Kidney (tissue), 14 donors: ENCODE results near the gene SLC7A7. TPM values are rescaled to one million over a fixed set of nuclear protein-coding genes. Genes with fewer than 3 reads are reported as not detected.

Source experiments
- DNase-seq, 5 donors: peaks; one replicate each; pipeline ENCODE4 v3.0.0-alpha.2; 2013 to 2020
- FAIRE-seq: peaks from 2 replicates; lab custom pipeline; 2012; peaks lifted over from hg19 to GRCh38; lab: Jason Lieb, UNC
- H3K27ac ChIP-seq, 2 donors: one replicate each; pipeline ENCODE4 v1.7.0; 2013; ENCODE audit warnings: low read depth in 2 of 2, low read length in 2 of 2, inconsistent platforms in 1 of 2
- H3K27me3 ChIP-seq: one replicate; pipeline ENCODE4 v1.7.1; 2013; ENCODE audit warnings: low read length, inconsistent platforms; ENCODE audit not compliant: control insufficient read depth, insufficient read depth
- H3K36me3 ChIP-seq, 3 donors: one replicate each; pipeline versions ENCODE4 v1.7.0 to v1.7.1; 2013; ENCODE audit warnings: low read length in 3 of 3, control low read depth in 1 of 3, inconsistent platforms in 1 of 3; ENCODE audit not compliant: insufficient read depth in 3 of 3, control insufficient read depth in 2 of 3
- H3K4me1 ChIP-seq, 3 donors: one replicate each; pipeline versions ENCODE4 v1.7.0 to v1.7.1; 2013; ENCODE audit warnings: low read length in 3 of 3, inconsistent platforms in 1 of 3, low read depth in 1 of 3; ENCODE audit not compliant: control insufficient read depth in 2 of 3, insufficient read depth in 2 of 3
- H3K4me3 ChIP-seq, 3 donors: one replicate each; pipeline versions ENCODE4 v1.7.0 to v1.8.1; 2013; ENCODE audit warnings: low read length in 3 of 3, control low read depth in 1 of 3, inconsistent platforms in 1 of 3
- H3K9ac ChIP-seq, 3 donors: one replicate each; pipeline versions ENCODE4 v1.7.0 to v1.7.1; 2013; ENCODE audit warnings: low read length in 3 of 3, control low read depth in 1 of 3, inconsistent platforms in 1 of 3
- H3K9me3 ChIP-seq, 3 donors: one replicate each; pipeline versions ENCODE4 v1.7.0 to v1.7.1; 2013; ENCODE audit warnings: low read length in 3 of 3, control low read depth in 1 of 3, inconsistent platforms in 1 of 3; ENCODE audit not compliant: control insufficient read depth in 2 of 3, insufficient read depth in 1 of 3
- CTCF ChIP-seq: IDR thresholded peaks from 3 replicates; pipeline ENCODE4 v1.5.1; 2012; ENCODE audit warnings: mild to moderate bottlenecking, moderate library complexity, borderline replicate concordance; ENCODE audit not compliant: insufficient read depth; ENCODE audit errors: extremely low read depth
- intact Hi-C: fragments of 100-400 bp; cut with DNase I; formaldehyde crosslinking; loops from one replicate; pipeline ENCODE4 v1.11.1; 2022
- polyA plus RNA-seq: library from polyadenylated mRNA; stranded (reverse); fragments of 350-450 nt; fragmentation: Illumina TruSeq; extraction: RNeasy Lipid Tissue Mini Kit (QIAGEN cat#74804); gene quantifications from one replicate; pipeline ENCODE4 v1.2.3, GENCODE V29; 2014; ENCODE audit warnings: low read depth, low replicate concordance; ENCODE audit not compliant: insufficient read depth
- total RNA-seq: library from RNA; stranded (reverse); fragmentation: NEBNext Ultra II Directional; extraction: Animal tissue kit (Norgen Biotek cat#: 25700); gene quantifications from one replicate; pipeline ENCODE4 v1.2.1, GENCODE V29; 2021
- donor health status: control.
- donor health status: control.
- donor health status: control.
- donor health status: control.
- donor health status: control.
- donor health status: DM: yes; HTN: yes; CAD: no.
- donor health status: Normal renal cell carcinoma (clear cell type).

Gene SLC7A7
- total and polyA plus RNA-seq, 2 donors from 2014 or later: 26.6 to 235 TPM

GRCh38 chr14:22772725-22773124 lies 42.5 kb downstream of the SLC7A7 start:
- H3K27ac ChIP-seq: no peak overlapping the region
- H3K36me3 ChIP-seq: peaks cover 34 to 53% (median 41%) of the 10 kb centered on the region in 3 donors
- no peak for TF ChIP-seq CTCF
- H3K9ac ChIP-seq: no peak overlapping the region
- intact Hi-C loops: no loop called here
- no peak overlapping the region for H3K4me3 ChIP-seq
- FAIRE-seq (no peak), DNase-seq (no peak)
- peaks cover 0 to 7% (median 4%) of the 10 kb centered on the region in 3 donors for H3K4me1 ChIP-seq
- H3K27me3 ChIP-seq: no peaks in the 10 kb centered on the region
- no peaks in the 10 kb centered on the region for H3K9me3 ChIP-seq

GRCh38 chr14:22770481-22771187 lies 44.6 kb downstream of the SLC7A7 start:
- Histone ChIP-seq H3K27me3 (no peaks in the 10 kb centered on the region), H3K4me3 (no peak overlapping the region), H3K9me3 (no peaks in the 10 kb centered on the region), H3K9ac (no peak overlapping the region), H3K27ac (no peak overlapping the region), H3K36me3 (peaks cover 34 to 52% (median 39%) of the 10 kb centered on the region in 3 donors), H3K4me1 (peaks cover 0 to 12% (median 8%) of the 10 kb centered on the region in 3 donors)
- FAIRE-seq (no peak), DNase-seq (no peak)
- intact Hi-C loops: no loop called here
- no peak for TF ChIP-seq CTCF

DNA sequence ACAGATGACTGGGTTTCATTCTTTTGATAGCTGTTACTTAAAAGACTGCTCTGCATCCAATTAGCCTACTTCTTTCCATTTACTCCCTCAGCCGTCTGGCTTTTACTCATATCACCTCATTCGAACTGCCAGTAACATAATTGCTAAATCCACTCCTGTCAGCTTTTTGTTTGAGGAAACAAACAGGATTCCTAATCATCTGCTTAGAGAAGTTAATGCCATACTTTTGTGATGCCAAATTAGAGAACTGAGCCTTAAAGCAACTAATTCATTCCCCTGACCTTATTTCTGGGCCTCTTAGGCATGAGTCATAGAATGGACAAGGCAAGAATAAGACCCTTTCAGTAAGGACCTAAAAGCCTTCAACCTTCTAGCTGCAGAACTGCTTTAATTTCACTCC lies 45.9 kb downstream of the SLC7A7 start:
- H3K4me1 ChIP-seq: peaks cover 0 to 12% (median 8%) of the 10 kb centered on the region in 3 donors
- no peaks in the 10 kb centered on the region for H3K9me3 ChIP-seq
- intact Hi-C loops: no loop called here
- DNase-seq (no peak), FAIRE-seq (no peak)
- H3K27me3 ChIP-seq: no peaks in the 10 kb centered on the region
- H3K9ac ChIP-seq: no peak overlapping the region
- H3K36me3 ChIP-seq: peaks cover 32 to 45% (median 36%) of the 10 kb centered on the region in 3 donors
- H3K4me3 ChIP-seq: no peak overlapping the region
- TF ChIP-seq CTCF: no peak
- no peak overlapping the region for H3K27ac ChIP-seq
